ENCODE results near the gene SLC66A1. TPM values are rescaled to one million over a fixed set of nuclear protein-coding genes. Genes with fewer than 3 reads are reported as not detected.
"Not testable (repeated sequence)": the region's sequence is repeated elsewhere in the genome, so short reads cannot be mapped to it uniquely, and the experiment has no call there.

SLC66A1 gene
- polyA plus RNA-seq, 5 donors: 8.3 to 11.0 (median 8.6) TPM

GRCh38 chr1:19294638-19295037, 17.5 kb upstream of the SLC66A1 start:
- DNase-seq: no peak

- no peak for DNase-seq
These were observed 11.9 kb upstream of the SLC66A1 start for GRCh38 chr1:19300211-19300610.

- not testable (repeated sequence) for DNase-seq
These were observed 8.0 kb upstream of the SLC66A1 start for GRCh38 chr1:19304081-19304480.

GRCh38 chr1:19305880-19306279, 6.2 kb upstream of the SLC66A1 start:
- DNase-seq: no peak

GRCh38 chr1:19306941-19307340, 5.2 kb upstream of the SLC66A1 start:
- no peak for DNase-seq

DNA sequence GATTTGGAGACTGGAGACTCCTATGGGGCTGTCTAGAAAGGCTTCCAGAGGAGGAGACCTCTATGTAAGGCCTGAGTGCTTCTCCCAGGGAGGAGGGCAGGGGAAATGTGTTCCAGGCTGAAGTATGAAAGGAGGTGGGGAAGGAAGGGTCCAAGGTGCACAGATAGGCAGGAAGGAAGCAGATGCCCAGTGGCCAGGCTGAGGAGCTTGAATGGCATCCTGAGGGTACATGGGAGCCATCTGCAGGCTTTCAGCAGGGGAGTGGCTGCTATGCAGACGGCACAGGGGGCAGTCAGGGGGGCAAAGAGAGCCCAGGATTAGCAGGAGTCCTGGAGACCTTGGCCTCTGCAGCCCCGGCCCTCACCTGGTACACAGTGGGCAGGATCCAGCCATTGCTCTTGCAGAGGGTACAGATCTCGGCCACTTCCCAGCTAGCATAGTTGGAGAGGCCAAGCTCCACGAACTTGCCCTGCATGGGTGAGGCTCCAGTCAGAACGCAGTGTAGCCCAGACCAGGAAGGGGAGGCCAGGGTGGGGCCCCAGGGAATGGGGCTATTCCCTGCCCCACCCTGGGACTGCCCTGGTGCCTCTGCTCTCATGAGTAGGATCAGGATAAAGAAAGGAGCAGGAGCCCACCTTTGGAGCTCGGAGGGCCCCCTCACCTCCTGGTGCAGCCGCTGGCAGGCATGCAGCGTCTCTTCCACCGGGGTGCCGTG, 4.2 kb upstream of the SLC66A1 start:
- no peak for DNase-seq

DNA sequence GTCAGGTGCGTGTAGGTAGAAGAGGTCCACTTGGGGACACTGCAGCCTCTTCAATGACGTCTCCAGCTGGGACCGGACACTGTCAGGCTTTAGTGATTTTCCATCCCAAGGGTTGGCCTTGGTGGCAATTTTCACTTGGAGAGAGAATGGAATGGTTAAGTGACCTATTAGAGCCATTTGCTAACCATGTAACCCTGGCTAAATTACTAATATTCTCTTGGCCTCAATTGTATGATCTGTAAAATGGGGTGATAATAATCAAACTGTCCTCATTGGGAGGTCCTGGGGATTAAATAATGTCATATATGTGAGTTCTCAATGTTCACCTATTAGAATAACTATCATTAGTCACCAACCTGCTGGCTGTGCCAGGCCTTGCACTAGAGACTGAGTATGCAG, 3.6 kb upstream of the SLC66A1 start:
- DNase-seq: no peak

- DNase-seq: no peak
These were observed 2.9 kb upstream of the SLC66A1 start for GRCh38 chr1:19309123-19309813.

DNA sequence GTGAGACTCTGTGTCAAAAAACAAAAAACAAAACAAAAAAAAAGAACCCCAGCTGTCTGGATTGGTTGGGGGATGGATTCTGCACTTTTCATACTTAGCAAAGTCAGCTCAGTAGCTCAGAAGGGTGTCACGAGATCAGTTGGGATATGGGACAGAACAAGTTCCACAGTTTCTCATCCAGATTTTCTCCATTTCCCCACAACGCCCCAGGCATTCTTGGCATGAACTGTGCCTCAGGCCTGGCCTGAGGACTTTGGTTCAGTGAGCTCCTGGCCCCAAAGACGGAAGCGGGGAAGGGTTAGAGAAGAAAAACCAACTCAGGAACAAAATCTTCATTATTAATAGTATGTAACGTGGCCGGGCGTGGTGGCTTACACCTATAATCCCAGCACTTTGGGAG, 2.1 kb upstream of the SLC66A1 start:
- DNase-seq: no peak

DNA sequence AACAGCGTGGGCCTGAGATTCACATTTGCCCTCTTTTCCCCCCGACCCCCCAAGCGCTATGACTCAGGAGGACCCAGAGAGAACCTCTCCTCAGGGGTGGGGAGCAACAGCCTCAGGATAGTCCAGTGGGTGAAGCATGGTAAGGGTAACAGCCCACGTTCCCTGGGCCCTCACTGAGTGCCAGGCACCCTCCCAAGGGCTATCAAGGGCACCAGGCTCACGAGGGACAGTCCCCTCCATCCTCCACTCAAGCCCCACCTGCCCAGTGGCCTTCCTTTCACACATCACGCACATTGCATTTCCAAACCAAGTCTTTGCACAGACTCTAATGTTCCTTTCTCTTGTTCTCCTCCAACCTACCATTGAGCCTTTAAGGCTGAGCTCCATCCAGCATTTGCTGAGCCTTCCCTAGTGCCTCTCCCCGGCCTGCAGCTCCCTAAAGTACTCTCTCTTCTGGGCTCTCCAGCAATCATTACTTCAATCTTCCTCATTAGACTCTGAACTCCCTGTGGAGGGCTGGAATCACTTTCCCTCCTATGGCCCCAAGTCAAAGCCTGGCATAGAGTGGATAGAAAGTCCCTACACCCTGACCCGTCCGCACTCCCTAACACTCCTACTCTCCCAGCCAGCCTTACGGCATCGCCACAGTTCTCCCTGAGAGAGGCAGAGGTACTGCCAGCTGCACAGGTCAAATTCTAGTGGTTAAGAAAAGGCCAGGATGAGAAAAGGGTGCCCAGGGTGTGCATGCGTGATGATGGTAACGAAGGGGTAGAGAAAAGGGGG, 1.2 kb upstream of the SLC66A1 start:
- DNase-seq: no peak

DNA sequence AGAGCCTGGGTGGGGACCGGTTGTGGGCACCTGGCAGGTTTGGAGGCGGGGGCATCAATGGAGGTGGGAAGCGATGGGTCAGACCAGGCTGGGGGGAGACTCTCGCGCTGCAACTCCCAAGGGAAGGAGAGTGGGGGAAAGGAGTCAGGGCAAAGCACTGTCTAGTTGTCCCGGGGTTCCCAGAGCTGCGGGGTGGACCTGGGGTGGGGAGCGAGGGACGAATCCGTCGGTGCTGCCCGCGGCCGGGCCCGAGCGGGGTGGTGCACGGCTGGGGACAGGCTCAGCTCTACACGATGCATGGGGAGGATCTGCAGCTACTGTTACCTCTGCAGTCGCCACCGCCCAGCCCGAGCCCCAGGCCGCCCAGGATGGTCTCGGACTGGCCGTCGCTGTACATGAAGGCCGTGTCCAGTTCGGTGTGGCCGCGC, 609 bp upstream of the SLC66A1 start:
- DNase-seq: no peak

DNA sequence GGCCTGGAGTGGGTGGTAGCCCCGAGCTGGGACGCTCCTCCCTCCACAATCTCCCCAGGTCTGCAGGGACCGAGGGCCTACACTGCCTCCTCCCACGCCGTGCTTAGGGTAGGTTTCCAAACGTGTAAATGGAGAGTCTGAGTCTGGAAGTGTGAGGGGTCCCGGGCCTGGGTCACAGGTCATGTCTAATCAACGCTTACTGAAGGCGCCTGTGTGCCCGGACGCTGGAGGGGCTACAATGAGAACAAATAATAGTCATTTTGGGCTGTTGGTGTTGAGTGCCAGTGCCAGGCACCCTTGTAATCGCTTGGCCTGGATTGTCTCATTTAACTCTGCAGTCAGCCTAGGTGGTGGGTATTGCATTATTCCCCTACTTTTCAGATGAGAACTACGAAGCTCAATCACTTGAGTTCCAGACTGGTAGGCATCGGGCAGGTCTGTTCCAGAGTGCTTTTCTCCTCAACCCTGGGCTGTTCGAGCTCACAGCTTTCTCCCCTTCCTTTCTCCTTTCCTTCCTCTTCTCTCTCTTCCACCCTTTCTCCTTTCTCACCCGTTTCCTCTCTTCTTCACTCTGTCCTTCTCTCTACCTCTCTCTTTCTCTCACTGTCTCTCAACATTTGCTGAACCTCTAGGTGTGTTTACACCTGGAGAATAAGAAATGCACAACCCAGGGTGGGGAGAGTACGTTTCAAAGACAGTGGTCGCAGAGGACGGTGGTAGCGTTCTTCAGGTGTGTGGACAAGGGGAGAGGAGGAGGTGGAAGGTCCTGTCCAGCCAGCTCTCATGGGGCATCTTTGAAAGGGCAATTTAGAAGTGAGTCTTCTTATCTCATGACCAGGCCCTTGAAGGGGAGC, 883 bp downstream of the SLC66A1 start:
- no peak for DNase-seq

- DNase-seq: no peak
These were observed 1.5 kb downstream of the SLC66A1 start for GRCh38 chr1:19313636-19313959.

DNA sequence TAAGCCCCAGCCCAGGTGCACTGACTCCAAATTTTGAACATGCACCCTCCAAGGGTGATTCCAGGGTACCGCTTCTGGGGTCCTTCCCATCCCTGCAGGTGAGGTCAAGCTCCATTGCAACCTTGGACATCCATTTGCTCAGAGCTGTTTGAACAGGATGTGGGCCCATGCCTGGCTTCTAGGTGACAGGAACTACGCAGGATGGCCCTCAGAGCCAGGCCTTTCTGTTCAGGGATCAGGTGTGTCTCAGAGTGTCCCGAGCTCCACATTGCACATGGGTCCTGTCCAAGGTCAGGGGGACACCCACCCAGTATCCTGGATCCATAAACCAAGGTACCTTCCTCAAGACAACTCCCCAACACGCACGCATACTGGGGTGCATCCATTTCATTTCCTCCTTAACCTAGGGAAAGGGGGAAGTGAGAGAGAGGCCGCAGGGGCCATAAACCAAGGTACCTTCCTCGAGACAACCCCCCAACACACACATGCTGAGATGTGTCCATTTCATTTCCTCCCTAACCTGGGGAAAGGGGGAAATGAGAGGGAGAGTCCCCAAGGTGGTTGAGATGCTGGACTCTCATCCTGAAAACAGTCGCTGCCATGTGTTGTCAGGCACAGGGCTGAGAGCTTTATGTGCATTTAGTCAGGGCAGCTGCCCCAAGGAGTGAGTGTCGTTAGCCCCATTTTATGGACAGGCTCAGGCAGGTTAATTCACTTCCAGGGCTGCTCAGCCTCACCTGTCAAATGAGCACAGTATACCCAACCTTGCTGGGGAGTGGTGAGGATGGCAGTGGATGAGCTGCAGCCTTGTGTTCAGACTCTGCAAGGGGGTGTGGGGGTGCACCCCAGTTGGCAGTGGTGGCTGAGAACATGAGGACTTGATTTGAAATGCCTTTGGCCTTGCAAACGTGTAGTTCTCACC, 2.1 kb downstream of the SLC66A1 start:
- DNase-seq: no peak

DNA sequence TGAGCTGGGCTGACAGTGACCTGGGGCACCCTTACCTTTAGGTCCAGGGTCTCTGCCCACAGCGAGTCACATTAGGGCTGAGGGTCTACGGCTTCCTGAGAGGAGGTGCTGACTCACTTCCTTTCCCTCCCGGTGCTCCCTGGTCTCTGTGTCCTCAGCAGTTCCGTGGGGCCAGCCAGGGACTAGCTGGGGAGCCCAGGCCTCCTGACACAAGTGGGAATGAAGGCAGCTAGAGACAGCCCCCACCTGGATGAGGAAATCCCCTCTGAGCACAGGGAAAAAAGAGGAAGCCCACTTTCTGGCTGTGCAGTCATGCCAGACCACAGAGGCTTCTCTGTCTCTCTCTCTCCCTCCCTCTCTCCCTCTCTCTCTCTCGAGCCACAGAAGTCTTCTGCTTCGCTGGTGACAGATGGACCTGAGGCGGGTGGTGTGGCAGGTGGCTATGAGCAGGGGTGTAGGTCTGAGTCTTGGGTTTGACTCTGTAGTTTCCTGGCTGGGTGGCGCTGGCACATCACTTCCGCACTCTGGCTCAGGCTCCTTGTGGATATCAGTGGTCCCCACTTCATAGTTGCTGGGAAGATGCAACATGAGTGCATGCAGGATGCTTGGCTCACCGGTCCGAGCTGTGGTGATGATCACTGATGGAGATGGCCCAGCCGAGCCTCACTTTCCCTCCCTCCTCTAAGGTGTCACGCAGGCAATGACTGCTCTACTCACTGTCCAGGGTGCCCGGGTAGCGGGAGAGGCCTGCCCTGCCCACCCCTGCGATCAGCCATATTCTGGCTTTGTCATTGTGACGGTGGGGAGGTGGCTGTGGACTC, 3.5 kb downstream of the SLC66A1 start:
- DNase-seq: no peak

DNA sequence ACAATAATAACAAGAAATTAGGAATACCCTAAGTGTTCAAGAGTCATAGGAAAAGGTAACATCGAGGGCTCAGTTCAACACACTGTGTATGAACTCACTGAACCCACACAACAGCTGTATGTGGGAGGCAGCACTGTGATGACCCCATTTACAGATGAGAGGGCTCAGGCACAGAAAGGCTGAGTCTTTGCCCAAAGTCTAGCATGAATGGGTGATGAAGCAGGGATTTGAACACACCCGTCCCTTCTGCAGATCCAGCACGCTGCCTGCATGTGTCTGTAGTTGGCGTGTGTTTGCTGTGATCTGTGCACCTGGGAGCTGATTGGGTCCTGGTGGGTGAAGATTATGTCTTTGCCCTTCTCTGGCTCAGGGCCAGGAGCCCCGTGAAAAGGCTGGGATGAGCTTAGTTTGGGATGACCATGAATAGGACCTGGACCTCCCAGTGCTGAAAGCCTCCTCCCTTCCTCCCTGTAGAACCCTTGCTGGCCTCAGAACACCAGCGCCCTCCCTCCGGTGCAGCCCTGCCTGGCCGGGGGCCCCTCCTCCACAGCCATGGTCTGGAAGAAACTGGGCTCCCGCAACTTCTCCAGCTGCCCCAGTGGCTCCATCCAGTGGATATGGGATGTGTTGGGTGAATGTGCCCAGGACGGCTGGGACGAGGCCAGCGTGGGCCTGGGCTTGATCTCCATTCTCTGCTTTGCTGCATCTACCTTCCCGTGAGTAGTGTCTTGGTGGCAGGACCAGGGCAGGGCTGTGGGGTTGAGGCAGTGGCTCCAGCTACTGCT, 5.2 kb downstream of the SLC66A1 start:
- DNase-seq: no peak

GRCh38 chr1:19319196-19319595, 7.1 kb downstream of the SLC66A1 start:
- DNase-seq: no peak

GRCh38 chr1:19321071-19321470, 8.9 kb downstream of the SLC66A1 start:
- no peak for DNase-seq

DNA sequence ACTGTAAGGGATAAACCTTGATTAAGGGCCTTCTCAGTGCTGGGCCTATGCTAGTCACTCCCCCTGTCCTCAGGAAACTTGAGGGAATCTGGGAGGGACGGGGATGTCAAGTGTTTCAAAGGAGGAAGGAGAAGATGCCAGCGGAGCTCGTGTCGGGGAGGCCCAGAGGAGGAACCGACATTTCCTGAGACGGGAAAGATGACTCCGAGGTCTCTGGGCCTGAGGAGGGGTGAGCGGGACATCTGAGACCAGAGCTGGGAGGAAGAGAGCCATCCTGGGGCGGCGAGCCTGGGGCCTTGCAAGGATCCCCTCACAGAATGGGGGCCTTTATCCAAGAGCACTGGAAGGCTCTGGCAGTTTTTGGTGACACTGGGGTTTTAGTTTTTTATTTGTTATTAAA, 10.4 kb downstream of the SLC66A1 start:
- no peak for DNase-seq
